DMS 273 (cell line): ENCODE results near the gene VPS26C.
A peak's percentile ranks its signal among the peaks of the same experiment; 100 is the strongest.

Experiments used
- DNase-seq: peaks from one replicate; lab custom pipeline; 2025; ENCODE audit not compliant: unreplicated experiment; lab: John Stamatoyannopoulos, UW

Gene VPS26C

GRCh38 chr21:37266515-37267221 is 466 bp downstream of the VPS26C start:
- peak; percentile 88 for DNase-seq

DNA sequence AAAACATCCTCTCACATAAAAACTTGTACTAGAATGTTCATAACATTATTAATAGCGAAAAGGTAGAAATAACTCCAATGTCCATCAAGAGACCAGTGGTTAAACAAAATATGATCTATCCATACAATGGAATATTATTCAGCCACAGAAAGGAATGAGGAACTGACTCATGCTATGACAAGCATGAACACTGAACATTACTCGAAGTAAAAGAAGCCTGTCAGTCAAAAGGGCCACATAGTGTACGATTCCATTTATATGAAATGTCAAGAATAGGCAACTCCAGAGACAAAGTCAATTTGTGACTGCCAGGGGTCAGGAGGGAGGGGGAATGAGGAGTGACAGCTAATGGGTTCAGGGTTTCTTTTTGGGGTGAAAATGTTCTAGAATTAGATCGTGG is 2.3 kb downstream of the VPS26C start:
- DNase-seq = no peak

DNA sequence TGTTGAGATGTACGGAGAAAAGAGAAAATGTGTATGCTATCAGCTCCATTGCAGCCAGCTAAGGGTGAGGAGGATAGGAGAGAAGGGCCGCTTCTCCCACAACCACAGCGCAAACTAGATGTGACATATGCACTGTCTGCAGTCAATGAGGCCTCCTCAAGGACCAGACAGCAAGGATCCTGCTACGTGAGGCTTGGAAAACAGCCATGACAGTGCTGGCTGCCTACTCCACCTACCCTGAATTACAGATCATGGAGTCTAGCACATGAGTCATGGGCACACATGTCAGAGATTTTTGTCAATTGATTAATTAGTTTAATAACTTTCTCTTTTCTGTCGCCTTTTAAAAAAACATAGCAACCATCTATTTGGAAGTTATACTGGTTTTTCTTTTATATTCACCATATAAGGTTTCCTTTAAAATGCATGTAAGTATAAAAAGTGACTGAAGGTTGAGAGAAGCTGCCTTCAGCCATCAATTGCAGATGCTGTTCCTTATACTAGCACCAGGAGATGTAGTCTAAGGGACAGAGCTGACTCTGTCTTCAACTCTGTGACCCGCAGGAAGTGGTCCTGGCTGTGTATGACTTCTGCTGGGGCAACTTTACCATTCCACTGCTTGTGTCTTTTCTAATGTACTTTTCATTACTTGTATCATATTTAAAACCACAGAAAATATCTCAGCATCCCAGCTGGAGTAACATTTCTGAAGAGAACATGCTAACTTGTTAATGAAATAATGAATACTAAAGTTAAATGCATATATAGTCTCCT is 3.1 kb downstream of the VPS26C start:
- DNase-seq = no peak

GRCh38 chr21:37259426-37259825 is 7.7 kb downstream of the VPS26C start:
- no peak for DNase-seq

- peak; percentile 77 for DNase-seq
These were observed 8.9 kb downstream of the VPS26C start for GRCh38 chr21:37257967-37258877.

DNA sequence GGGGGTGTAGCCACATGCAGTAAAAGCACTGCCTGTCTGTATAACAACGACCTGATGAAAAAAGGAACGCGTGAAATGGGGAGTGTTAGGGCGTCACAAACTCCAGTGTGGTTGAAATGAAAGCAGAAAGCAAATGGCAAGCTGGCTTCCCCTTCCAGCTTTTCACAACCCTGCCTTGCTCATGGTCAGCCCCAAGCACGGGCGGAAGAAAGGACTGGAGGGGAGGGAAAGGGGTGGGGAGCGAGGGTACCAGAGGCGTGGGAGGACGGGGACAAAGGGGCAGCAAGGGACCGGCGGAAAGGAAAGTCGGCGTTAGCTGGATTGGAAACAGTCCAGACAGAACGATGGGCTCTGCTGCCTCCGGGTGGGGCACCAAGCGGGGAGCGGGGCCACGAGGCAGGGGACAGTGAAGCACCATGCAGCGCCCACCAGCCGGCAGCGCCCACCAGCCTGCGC is 9.6 kb downstream of the VPS26C start:
- no peak for DNase-seq

DNA sequence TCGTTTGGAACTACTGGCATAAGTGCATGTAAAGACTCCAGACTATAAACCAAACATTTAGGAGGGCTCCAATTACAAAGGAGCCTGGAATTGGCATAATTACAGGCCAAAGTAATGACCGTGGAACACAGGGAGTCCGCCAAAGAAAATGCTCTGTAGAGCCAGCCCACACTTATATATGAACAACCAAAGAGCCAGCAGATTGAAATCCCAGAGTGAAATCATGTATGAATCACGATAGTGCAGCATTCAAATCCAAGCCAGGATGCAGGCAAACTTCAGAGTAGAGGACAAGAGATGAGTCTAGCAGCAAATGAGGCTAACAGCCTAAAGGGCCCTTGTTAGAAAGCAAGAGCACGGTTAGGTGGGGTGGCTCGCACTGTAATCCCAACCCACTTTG is 13.1 kb downstream of the VPS26C start:
- DNase-seq = peak; percentile 18

GRCh38 chr21:37251294-37251634 is 15.9 kb downstream of the VPS26C start:
- no peak for DNase-seq

- no peak for DNase-seq
These were observed 17.8 kb downstream of the VPS26C start for GRCh38 chr21:37249112-37249904.

DNA sequence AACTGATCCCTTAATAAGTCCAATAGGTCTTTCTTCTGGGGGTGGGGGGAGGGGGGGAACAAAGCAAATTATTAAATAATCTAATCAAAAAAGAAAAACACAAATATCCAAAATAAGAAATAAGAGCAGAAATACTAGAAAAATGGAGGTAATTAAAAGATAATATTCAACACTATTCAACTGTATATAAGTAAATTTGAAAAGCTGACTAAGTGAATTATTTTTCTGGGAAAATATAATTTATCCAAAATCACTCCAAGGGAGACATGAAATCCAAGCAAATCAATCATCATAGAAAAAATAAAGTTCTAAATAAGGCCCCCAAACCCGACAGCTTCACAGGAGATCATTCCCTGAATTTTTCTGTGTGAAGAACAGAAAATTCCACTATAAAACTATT is 18.8 kb downstream of the VPS26C start:
- DNase-seq = no peak

DNA sequence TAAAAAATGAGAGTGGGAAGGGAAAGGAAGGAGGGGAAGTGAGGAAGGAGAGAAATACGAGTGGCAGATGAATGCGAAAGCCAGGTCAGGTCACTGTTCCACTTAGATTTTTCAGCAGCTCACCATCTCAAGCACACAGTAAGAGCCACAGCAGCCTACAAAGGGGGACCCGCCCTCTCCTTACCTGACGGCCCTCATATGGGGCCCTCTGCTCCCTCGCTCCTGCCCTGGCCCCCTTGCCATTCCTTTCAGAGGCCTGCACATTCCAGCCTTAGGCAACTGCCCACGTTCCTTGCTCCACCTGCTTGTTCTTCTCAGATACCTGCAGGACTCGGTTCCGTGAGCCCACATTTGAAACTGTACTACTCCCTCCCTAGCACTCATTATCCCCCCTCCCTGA is 22.0 kb downstream of the VPS26C start:
- no peak for DNase-seq

DNA sequence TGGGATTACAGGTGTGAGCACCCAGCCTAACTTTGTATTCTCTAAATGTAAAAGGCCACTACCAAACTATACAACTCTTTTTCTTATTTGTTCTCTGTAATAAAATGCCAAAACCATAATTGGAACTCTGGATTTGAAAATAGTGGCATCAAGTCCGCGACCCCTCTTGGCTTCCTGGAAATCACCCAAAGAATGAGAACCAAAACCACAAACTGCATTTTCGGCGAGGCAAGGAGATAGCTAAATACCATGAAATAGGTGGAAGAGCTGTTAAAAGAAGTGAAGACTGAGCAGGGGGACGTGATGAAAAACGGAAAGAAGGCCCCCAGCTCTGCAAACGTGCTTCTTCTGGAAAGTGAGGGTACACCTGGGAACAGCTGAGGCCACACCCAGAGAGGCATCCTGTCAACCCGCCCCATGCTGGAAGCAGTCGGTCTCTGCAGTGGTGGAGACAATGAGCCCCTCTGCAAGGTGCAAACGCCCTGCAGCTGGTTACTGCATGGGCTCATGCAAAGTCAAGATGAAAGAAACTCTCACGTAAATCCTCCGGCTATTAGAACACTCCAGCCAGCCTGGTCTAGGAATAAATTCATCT is 22.5 kb downstream of the VPS26C start:
- no peak for DNase-seq

GRCh38 chr21:37243961-37244360 is 23.2 kb downstream of the VPS26C start:
- DNase-seq = no peak

GRCh38 chr21:37241426-37241825 is 25.7 kb downstream of the VPS26C start:
- DNase-seq = no peak

- no peak for DNase-seq
These were observed 26.2 kb downstream of the VPS26C start for GRCh38 chr21:37240978-37241377.

- DNase-seq = no peak
These were observed 29.4 kb downstream of the VPS26C start for GRCh38 chr21:37237764-37238163.

GRCh38 chr21:37237346-37237745 is 29.8 kb downstream of the VPS26C start:
- DNase-seq = no peak

GRCh38 chr21:37233551-37234146 is 33.5 kb downstream of the VPS26C start:
- DNase-seq = no peak

- no peak for DNase-seq
These were observed 34.7 kb downstream of the VPS26C start for GRCh38 chr21:37232274-37233018.
